OCI-LY3 (cell line): Measurements from ENCODE around the gene ABHD10.

Source experiments
- H2AFZ ChIP-seq: fragments of 200-600, 300-600 bp; shearing (Covaris generic); 2 replicates; pipeline ENCODE4 v1.6.0; 2014; ENCODE audit warnings: antibody characterized with exemption, low read depth, low read length
- H3K27ac ChIP-seq: fragments of 200-600, 300-600 bp; sonication (generic); 2 replicates; pipeline ENCODE4 v1.5.1; 2014; ENCODE audit warnings: mild to moderate bottlenecking, low read length, moderate library complexity, mixed read lengths
- H3K27me3 ChIP-seq: fragments of 200-600, 300-600 bp; sonication (generic); 2 replicates; pipeline ENCODE4 v1.6.1; 2014; ENCODE audit warnings: low read depth, low read length, mixed read lengths
- H3K36me3 ChIP-seq: fragments of 200-600, 300-600 bp; sonication (generic); replicated peaks from 2 replicates; pipeline ENCODE3; 2014; ENCODE audit warnings: low read depth, low read length, mixed read lengths
- H3K4me1 ChIP-seq: fragments of 300-600, 200-600 bp; sonication (generic); 2 replicates; pipeline ENCODE4 v1.6.1; 2014; ENCODE audit warnings: low read length, mixed read lengths
- H3K4me2 ChIP-seq: fragments of 200-600, 300-600 bp; sonication (generic); 2 replicates; pipeline ENCODE4 v1.6.1; 2014; ENCODE audit warnings: low read length, mixed read lengths
- H3K4me3 ChIP-seq: fragments of 300-600, 200-600 bp; sonication (generic); 2 replicates; pipeline ENCODE4 v1.5.1; 2014; ENCODE audit warnings: antibody characterized with exemption, mild to moderate bottlenecking, low read length, moderate library complexity
- H3K79me2 ChIP-seq: fragments of 300-600, 200-600 bp; shearing (Covaris generic); 2 replicates; pipeline ENCODE4 v1.6.1; 2014; ENCODE audit warnings: mild to moderate bottlenecking, low read length, mixed read lengths
- H3K9ac ChIP-seq: fragments of 300-600, 200-600 bp; shearing (Covaris generic); 2 replicates; pipeline ENCODE4 v1.6.0; 2014; ENCODE audit warnings: mild to moderate bottlenecking, low read length, moderate library complexity
- H3K9me3 ChIP-seq: fragments of 200-600, 300-600 bp; shearing (Covaris generic); 2 replicates; pipeline ENCODE4 v1.6.1; 2014; ENCODE audit warnings: low read length, mixed read lengths; ENCODE audit not compliant: insufficient read depth
- H4K20me1 ChIP-seq: fragments of 200-600, 300-600 bp; sonication (generic); 2 replicates; pipeline ENCODE4 v1.6.1; 2016; ENCODE audit warnings: low read length, mixed read lengths; ENCODE audit not compliant: insufficient read depth
- EZH2phosphoT487 ChIP-seq: fragments of 200-600 bp; shearing (Covaris generic); IDR thresholded peaks from 2 replicates; pipeline ENCODE4 v1.6.1; 2018; ENCODE audit warnings: antibody characterized with exemption, mixed run types, low read depth
- TF ChIP-seq, protein P1 (sequence below): fragments of 200-600, 300-600 bp; sonication (generic); IDR thresholded peaks from 2 replicates; pipeline ENCODE4 v1.5.1; 2014; ENCODE audit warnings: antibody characterized with exemption, low read length, low read depth

The ABHD10 gene

DNA sequence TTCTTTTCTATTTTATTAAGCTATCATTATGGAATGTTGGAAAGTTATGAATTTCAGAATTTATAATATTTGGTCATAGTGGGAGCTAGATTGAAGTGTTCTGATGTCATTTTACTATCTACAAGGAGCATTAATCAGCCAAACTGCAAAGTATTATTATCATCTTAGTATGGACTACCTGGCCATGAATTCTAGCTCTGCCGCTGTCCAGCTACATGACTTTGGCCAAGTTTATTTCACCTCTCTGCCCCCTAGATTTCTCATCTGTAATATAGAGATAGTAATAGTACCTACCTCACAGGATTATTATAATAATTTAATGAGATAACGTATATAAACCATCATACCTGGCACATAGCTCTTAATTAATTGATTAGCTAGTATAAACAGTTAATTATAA lies 27.8 kb upstream of the ABHD10 start:
- TF ChIP-seq, protein P1, sequence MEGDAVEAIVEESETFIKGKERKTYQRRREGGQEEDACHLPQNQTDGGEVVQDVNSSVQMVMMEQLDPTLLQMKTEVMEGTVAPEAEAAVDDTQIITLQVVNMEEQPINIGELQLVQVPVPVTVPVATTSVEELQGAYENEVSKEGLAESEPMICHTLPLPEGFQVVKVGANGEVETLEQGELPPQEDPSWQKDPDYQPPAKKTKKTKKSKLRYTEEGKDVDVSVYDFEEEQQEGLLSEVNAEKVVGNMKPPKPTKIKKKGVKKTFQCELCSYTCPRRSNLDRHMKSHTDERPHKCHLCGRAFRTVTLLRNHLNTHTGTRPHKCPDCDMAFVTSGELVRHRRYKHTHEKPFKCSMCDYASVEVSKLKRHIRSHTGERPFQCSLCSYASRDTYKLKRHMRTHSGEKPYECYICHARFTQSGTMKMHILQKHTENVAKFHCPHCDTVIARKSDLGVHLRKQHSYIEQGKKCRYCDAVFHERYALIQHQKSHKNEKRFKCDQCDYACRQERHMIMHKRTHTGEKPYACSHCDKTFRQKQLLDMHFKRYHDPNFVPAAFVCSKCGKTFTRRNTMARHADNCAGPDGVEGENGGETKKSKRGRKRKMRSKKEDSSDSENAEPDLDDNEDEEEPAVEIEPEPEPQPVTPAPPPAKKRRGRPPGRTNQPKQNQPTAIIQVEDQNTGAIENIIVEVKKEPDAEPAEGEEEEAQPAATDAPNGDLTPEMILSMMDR, result no peak
- TF ChIP-seq EZH2phosphoT487, result no peak
- no peaks in the 10 kb centered on the region for H3K9me3 ChIP-seq
- H3K79me2 ChIP-seq, result no peaks in the 10 kb centered on the region
- no peak overlapping the region for H3K4me3 ChIP-seq
- H2AFZ ChIP-seq, result no peak overlapping the region
- no peak overlapping the region for H3K9ac ChIP-seq
- no peak overlapping the region for H3K4me2 ChIP-seq
- no peaks in the 10 kb centered on the region for H3K4me1 ChIP-seq
- no peaks in the 10 kb centered on the region for H3K36me3 ChIP-seq
- H4K20me1 ChIP-seq, result no peaks in the 10 kb centered on the region
- H3K27ac ChIP-seq, result no peak overlapping the region
- H3K27me3 ChIP-seq, result no peaks in the 10 kb centered on the region

DNA sequence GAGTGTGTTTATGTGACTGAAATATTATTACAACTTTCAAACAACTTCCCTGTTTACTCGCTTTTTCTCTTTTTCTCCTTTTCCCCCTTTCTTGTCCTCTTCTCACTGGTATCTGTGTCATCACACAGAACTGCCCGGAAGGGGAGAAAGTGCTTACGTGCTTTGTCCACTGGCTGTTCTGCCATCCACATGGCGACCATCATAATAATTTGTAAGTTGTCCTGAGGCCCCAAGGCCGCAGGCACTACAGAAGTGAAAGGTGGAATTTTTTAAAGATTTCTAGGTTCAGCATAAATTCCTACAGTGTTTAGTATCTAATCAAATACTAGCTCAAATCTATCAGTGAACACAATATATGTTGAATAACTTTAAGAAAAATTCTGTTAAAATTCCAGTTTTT lies 26.7 kb upstream of the ABHD10 start:
- no peaks in the 10 kb centered on the region for H4K20me1 ChIP-seq
- no peak overlapping the region for H3K4me2 ChIP-seq
- H3K27ac ChIP-seq, result no peak overlapping the region
- H3K79me2 ChIP-seq, result no peaks in the 10 kb centered on the region
- no peak for TF ChIP-seq EZH2phosphoT487
- TF ChIP-seq, protein P1, result no peak
- no peak overlapping the region for H3K9ac ChIP-seq
- no peak overlapping the region for H3K4me3 ChIP-seq
- no peaks in the 10 kb centered on the region for H3K4me1 ChIP-seq
- H3K27me3 ChIP-seq, result no peaks in the 10 kb centered on the region
- no peaks in the 10 kb centered on the region for H3K9me3 ChIP-seq
- H3K36me3 ChIP-seq, result no peaks in the 10 kb centered on the region
- no peak overlapping the region for H2AFZ ChIP-seq

- no peaks in the 10 kb centered on the region for H3K9me3 ChIP-seq
- H3K4me1 ChIP-seq, result no peaks in the 10 kb centered on the region
- no peak overlapping the region for H3K4me2 ChIP-seq
- H3K27ac ChIP-seq, result no peak overlapping the region
- TF ChIP-seq, protein P1, result no peak
- TF ChIP-seq EZH2phosphoT487, result no peak
- H3K27me3 ChIP-seq, result no peaks in the 10 kb centered on the region
- no peak overlapping the region for H3K4me3 ChIP-seq
- H3K79me2 ChIP-seq, result no peaks in the 10 kb centered on the region
- no peak overlapping the region for H3K9ac ChIP-seq
- H2AFZ ChIP-seq, result no peak overlapping the region
- no peaks in the 10 kb centered on the region for H3K36me3 ChIP-seq
- no peaks in the 10 kb centered on the region for H4K20me1 ChIP-seq
Observed at GRCh38 chr3:111952866-111953450, 25.9 kb upstream of the ABHD10 start.

DNA sequence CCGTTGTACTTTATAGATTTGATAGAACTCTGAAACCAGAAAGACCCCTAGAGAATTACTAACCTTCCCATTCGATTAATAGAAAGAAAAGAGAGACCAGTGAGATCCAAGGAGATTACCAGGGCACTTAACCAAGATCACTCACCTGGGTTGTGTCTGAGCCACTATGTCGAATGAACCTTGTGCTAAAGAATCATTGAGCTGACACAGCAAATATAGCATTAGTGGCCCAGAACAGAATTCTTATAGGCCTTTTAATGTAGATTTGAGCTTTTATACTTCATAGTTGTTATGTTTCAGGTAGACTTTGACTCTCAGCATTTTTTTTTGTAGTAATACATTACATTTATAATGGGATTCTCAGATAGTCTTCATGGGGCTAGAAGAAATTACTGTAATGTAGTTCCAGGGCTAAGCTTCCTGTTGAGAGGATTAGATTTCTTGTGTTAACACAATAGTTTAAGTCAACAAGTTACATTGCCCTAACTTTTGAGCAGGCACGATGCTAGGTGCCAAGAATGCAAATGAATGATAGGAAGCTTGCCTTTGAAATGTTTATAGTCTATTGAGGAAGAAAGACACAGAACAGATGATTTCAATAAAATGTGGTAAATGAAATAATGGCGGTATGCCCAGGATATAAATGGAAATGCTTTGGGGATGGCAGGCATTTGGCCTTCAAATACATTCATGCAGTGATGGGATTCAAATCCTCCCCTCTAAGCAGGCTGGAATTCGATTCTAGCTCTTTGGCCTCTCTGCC lies 24.4 kb upstream of the ABHD10 start:
- no peaks in the 10 kb centered on the region for H3K4me1 ChIP-seq
- no peaks in the 10 kb centered on the region for H3K36me3 ChIP-seq
- H3K4me2 ChIP-seq, result no peak overlapping the region
- H3K79me2 ChIP-seq, result no peaks in the 10 kb centered on the region
- H4K20me1 ChIP-seq, result no peaks in the 10 kb centered on the region
- H3K9ac ChIP-seq, result no peak overlapping the region
- H2AFZ ChIP-seq, result no peak overlapping the region
- TF ChIP-seq EZH2phosphoT487, result no peak
- TF ChIP-seq, protein P1, result no peak
- H3K27ac ChIP-seq, result no peak overlapping the region
- no peak overlapping the region for H3K4me3 ChIP-seq
- H3K27me3 ChIP-seq, result no peaks in the 10 kb centered on the region
- H3K9me3 ChIP-seq, result no peaks in the 10 kb centered on the region
